DMS 273 treated with DMSO at 0.1 percent for 48 hours (cell line): ENCODE measurements around the gene KCTD5.

Experiments
- DNase-seq: peaks from one replicate; lab custom pipeline; 2025; lab: John Stamatoyannopoulos, UW

Gene KCTD5

DNA sequence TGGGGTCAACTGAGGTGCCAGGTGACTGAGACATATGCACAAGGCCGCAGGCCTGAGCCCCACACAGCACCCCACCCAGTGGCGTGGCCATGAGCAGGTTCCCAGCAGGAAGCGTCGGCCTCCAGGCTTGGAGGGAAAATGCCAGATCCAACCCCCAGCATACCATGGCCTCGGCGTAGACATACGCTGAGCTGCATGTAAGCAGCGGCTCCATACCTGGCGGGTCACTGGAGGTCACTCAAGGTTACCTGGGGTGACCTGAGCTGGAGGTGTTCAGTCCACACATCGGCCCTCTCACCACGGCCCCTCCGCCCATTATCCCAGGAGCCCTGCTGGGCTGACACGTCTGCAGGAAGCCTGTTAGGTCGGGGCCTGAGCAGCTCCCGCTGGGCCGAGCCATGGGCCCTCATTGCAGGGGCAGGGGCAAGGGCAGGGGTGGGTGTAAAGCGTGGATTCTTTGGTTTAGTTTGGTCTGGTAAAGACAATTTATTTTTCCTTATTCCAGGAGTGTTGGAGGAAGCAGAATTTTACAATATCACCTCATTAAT is 15.2 kb downstream of the KCTD5 start:
- DNase-seq: no peak

DNA sequence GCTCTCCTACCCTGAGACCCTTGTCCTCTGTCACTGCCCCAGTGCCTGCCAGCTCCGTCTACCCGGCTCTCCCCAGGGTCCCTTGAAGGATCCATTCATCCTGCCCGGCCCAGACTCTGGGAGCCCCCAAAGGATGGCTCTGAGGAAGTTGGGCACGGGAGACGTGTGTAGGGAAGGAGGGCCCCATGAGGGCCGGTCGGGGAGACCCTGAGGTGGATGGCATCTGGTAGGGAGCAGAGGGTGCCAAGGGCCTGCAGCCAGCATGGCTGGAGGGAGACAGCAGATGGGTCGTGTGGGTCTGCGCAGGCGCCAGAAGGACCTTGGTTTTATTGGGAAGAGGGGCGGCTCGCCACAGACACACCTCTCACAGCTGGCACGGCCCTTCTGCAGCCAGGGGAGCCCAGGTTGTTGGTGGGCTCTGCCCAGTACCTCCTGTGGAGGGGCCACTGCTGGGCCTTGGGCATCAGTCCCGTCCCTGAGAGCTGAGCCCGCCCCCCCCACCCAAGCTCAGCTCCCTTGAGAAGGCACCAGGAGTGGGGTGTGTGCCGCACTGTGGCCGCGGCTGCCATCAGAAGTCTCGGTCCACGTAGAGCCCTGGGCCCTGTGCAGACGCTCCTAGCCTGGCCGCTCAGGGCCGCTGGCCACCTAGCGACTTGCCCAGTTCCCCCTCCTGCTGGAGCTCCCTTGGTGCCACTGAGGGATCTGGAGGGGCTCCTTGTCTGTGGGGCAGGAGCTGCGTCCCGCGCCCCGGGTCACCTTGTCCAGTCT is 16.0 kb downstream of the KCTD5 start:
- DNase-seq: no peak

DNA sequence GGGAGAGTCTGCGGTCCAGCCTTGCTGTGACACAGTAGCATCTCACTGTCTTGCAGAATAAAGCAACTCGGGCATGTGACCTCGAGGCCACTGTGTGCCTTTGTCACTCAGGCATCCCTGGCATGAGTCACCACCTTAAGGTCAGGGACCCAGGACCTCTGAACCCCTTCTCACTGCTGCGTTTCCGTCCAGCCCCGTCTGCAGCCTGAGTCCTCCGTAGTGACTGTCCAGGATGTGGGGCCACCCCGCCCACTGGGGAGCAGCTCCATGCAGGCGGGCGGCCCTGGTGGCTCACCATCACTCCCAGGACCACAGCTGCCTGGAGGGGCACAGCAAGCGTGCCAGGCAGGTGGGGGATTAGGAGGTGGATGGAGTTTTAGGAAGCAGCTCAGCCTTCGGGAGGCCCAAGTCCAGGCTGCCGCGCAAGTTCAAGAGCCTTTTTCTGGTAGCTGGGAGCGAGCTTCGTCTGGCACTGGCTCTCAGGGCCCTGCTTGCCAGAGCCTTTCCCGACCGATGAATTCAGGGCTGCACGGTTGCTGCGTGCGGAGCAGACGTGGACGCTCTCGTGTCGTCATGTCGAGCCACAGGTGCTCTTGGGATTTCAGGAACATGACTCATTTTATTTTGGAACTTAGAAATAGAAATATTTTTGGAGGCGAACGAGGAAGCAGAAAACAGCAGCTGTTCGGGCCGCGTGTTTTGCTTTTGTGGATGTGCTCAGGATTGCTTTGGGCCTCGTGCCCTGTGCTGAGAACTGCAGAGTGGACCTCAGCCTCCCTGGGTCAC is 16.8 kb downstream of the KCTD5 start:
- DNase-seq: no peak

DNA sequence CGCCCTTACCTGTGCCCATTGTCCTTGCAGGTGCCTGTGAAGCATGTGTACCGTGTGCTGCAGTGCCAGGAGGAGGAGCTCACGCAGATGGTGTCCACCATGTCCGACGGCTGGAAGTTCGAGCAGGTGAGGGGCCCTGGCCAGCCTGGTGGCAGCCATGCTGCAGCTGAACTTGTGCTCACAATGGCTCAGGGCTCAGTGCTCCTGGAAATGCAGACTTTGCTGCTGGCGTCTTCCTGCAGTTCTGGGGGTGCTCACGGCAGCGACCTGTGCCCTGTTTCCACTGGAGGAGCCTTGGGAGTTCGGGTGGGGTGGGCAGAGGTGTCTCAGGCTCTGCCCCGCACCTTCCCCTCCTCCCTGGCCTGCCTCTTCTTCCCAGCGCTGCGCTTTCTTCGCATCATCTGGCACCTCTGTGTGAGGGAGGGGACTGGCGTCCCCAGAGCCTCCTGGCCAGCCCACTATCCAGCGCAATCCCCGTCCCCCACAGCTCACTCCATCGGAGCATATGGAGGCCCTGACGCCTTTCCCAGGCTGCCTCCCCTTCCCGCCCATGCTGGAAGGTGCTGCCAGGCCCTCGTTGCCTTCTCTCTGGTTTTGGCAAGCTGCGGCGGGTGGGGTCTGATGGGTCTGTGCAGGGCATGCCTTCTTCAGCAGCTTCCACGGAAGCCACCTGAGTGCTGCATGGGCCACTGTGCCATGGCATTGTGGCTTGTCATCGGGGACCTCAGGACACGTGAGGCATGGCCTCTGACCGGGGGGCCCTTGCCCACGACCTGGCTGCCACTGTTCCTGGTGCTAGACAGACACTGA is 17.7 kb downstream of the KCTD5 start:
- DNase-seq: no peak

- DNase-seq: no peak
Measured at GRCh38 chr16:2700786-2701185, 18.5 kb downstream of the KCTD5 start.

GRCh38 chr16:2701272-2701671 is 18.9 kb downstream of the KCTD5 start:
- DNase-seq: no peak

DNA sequence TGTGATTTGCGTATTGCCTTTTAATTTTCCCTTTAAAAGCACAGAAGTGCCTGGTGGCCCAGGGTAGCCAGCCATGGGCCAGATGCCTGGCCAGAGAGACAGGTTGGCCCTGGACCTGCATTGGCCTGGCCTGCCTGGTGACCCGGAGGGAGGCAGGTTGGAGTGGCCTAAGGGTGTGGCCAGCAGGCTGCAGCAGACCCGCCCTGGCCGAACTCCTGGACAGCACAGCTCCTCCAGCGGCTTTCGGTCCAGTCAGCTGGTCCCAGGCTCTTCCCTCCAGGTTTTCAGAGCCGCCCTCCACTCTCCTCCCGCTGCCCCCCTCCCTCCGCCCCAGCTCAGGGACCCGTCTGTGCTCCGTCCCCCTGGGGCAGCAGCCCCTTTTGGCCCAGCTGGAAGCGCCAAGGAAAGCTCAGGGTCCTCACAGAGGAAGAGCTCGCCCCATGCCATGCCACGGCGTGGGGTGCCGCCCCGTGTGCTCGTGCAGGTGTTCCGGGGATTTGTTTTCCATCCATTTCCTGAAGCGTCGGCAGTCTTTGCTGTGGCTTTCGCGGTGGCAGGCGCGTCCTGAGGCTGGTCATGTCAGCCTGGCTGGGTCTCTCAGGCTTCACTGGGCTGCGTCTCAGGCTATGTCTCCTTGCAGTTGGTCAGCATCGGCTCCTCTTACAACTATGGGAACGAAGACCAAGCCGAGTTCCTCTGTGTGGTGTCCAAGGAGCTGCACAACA is 19.6 kb downstream of the KCTD5 start:
- DNase-seq: no peak

DNA sequence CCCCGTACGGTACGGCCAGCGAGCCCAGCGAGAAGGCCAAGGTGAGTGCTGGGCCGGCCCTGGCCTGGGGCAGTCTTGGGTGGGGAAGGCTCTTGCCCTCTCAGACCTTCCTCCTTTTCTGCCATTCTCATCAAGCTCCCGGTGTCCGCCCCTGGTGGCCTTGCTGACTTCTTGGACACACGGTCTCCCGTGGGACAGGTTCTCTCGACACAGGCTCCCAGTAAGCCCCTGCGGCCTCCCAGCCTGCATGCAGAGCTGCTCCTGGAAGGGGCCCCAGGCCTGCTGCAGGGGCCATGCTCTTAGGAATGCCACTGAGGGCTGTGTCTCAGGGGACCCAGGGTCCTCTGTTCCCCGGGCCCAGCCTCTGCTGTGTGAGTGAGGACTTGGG is 20.1 kb downstream of the KCTD5 start:
- no peak for DNase-seq

DNA sequence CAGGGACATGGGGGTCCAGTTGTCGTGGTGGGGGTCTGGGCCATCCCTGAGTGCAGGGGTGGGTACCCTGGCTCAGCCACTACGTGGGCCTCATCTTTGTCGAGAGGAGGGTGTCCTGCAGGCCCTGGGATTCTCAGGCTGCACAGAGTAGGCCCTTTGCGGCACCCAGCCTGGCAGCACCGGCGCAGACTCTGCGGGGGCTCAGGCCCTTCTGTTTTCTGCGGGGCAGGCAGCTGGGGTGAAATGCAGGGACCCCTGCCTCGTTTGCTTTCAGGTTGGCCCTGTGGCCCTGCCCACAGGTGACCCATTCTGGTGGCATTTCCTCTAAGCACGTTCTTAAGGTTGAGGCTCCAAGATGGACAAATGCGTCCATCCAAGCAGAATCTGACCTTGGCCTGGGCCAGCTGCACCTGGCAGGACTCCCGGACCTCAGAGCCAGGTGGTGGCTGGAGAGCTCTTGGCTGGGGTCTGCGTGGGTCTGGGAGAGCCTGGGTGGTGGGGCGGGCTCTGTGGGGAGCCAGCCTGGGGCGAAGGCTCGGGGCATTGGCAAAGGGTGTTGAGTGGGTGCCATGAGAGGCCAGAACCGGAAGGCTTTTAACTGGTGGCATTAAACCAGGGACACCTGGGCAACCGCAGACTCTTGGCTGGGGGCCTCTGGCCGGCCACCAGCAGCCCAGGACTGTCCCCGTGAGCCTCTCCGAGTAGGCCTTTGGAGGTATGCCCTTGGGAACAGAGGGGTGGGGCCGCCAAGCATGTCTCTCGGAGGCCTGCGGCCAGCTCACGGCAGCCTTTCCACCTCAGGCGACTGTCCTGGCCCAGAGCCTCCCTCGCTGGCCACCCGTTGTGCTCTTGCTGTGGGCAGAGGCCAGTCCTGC is 20.8 kb downstream of the KCTD5 start:
- DNase-seq: no peak

- no peak for DNase-seq
Measured at GRCh38 chr16:2704166-2704982, 22.1 kb downstream of the KCTD5 start.

DNA sequence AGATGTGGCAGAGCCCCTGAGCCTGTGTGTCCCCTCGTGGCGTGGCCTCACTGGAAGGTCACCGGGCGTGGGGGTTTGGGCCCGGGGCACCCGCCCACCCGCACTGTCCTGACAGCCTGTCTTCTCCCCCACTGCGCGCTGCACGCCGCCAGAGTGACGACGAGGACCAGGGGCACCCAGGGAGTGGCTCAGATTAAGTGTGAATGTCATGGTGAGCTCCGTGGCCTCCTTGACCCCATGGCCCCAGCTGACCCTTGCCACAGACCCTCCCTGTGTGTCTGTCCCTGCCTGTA is 22.6 kb downstream of the KCTD5 start:
- no peak for DNase-seq

GRCh38 chr16:2705351-2705750 is 23.0 kb downstream of the KCTD5 start:
- DNase-seq: no peak

DNA sequence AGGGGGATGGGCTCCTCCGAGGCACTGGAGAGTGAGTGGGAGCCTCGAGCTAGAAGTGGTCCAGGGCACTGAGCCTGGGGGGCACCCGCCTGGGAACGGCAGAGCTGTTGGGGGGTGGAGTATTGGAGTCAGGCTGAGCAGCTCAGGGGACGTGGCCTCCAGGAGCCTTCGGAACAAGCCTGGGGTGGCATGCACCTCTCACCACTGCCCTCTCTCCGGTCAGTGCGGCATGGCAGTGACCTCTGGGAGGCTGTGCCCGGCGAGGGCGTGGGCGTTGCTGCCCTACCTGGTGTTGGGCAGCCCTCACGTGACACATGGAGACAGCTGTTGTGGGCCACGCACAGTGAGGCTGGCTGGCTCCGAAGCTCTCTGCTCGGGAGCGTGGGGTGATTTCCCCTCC is 23.8 kb downstream of the KCTD5 start:
- no peak for DNase-seq

GRCh38 chr16:2706611-2707311 is 24.4 kb downstream of the KCTD5 start:
- no peak for DNase-seq

DNA sequence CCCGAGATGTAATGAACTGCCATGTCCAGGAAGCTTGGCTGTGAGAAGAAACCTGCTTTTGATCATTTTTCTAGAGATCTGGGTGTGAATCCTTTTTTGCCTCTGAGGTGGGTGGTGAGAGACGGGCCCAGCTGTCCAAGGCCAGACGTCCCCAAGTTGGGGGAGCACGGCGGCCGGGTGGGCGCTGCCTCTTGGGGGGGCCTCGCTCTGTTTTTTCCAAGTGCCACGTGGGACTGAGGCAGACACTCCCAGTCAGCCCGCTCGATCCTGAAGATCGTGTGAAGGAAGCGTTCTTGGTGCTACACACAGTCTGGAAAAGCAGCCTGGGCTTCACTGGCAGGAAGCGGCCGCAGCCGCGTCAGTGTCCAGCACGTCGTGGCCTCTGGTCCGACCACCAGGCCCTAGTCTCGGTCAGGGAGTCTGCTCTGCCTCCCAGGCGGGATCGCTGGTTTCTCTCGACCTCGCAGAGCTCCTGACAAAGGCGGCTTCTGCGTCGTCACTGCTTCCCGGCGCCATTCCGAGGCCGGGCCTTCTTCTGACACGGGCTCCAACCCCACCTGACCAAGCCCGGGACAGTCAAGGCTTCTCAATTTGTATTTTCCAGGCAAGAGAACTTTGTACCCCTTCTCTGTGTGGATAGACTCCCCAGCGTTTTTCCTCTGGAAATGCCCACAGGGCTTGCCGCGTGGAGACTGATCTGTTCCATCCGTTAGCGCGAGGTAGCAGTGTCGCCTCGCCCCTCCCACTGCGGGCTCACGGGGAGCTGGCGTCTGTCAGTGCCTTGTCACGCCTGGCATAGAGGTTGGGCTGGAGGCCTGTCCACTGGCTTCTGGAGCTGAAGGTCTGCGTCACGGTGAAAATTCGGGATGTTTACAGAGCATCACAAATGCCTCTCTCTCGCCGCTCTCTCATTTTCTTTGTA is 25.3 kb downstream of the KCTD5 start:
- DNase-seq: no peak

GRCh38 chr16:2708290-2708639 is 25.9 kb downstream of the KCTD5 start:
- no peak for DNase-seq

DNA sequence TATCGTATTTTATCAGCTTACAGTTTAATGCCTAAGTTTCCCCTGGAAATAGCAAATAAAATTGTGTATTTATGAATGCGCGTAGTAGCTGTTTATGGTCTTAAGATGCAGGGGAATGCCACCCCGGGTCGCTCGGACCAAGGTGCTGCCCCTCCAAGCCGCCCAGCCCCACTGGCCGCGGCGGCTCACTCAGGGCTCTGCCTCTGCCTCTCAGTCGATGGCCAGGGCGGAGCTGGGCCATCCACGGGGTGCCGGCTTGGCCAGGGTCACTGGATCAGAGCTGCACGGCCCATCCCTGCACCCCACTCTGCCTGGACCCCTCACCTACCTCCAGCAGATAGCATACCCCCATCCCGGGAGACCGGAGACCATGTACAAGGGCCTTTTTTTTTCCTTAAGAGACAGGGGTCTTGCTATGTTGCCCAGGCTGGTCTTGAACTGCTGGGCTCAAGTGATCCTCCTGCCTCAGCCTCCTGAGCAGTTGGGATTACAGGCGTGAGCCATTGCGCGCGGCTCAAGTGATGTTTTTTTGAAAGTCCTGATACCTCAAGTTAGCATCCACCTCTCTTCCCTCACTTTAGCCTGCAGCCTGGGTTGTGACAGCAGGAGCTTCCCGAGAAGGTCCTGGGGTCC is 26.7 kb downstream of the KCTD5 start:
- no peak for DNase-seq

DNA sequence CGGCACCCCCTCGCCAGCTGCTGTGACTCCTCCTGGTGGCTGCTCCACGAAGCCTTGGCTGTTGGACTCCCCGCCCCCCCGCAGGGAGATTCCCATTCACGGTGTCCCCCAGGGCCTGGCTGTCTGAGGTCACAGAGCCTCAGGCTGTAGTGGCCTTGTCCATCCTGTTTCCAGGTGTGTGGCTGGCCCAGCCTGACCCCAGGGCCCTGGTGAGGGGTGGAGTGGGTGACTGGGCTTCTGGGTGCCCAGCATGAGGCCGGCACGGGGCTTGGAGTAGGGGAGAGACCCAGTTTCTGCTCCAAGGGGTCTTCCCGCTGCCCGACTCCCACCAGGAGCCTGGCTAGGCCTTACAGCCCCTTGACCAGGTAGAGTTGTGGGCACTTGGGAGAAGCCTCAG is 27.3 kb downstream of the KCTD5 start:
- DNase-seq: no peak
